GM18511 (cell line): Measurements from ENCODE around the gene PLA2G4F.

Source experiments
- ATAC-seq: cut with Tn5 transposase; IDR thresholded peaks from one replicate; pipeline ENCODE4 v1.9.1; 2021; ENCODE audit warnings: mild to moderate bottlenecking, moderate library complexity; ENCODE audit not compliant: unreplicated experiment

The PLA2G4F gene

GRCh38 chr15:42166225-42166940, 9.9 kb upstream of the PLA2G4F start:
- ATAC-seq = no peak

DNA sequence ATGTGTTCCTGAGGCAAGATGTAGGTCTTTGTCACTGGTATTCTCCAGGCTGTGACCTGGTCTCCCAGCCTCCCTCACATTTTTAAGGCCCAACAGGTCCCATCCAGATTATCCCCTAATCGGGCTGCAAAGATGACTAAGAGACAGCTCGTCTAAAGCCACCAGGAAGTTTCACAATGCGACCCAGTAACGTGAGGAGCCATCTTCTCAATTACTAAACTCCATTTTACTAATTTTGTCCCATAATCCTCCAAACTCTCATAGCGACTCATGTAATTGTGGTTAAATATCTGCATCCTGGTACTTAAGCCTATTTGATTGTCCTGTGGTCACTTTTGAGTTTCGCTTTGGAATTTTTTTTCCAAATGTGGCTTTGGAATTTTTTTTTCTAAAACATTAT, 8.7 kb upstream of the PLA2G4F start:
- ATAC-seq = no peak

- no peak for ATAC-seq
These were observed 7.6 kb upstream of the PLA2G4F start for GRCh38 chr15:42163947-42164550.

- ATAC-seq = no peak
These were observed 6.9 kb upstream of the PLA2G4F start for GRCh38 chr15:42163291-42163690.

DNA sequence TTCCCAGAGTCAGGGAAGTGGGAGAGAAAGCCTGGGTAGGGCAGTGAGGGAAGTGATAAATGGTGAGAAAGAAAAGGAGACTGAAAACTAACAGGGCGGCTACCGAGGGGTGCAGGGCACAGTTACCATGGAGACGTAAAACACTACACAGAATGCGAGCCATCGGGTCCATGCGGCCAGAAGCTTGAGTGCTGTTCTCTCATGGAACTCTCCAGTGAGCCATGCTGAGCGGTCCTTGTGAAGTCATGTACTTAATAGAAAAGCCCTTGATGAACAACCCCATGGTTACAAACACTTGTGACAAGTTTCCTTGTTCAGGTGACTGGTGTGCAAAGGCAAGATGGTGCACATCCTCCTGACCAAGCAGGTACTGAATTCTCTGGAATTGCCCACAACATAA, 3.7 kb upstream of the PLA2G4F start:
- ATAC-seq = no peak

- no peak for ATAC-seq
These were observed 3.1 kb upstream of the PLA2G4F start for GRCh38 chr15:42159381-42160015.

DNA sequence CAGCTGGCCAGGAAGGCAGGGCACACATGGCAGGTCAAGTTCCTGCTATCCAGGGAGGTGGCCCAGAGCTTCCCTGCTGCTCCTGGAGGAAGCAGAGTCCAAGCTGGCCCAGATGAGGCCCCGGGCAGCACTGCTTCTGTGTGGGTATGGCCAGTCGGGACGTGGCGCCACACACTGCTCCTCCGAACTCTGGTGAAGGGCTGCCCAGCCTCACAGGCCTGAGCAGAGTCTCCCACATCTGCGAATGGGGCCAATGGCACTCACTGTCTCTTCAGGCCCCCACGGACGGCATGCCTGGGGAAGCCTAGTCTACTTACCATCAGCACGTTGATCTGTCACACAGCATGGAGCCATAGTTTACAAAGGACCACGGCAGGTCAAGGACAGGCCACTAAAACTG, 2.5 kb upstream of the PLA2G4F start:
- no peak for ATAC-seq

DNA sequence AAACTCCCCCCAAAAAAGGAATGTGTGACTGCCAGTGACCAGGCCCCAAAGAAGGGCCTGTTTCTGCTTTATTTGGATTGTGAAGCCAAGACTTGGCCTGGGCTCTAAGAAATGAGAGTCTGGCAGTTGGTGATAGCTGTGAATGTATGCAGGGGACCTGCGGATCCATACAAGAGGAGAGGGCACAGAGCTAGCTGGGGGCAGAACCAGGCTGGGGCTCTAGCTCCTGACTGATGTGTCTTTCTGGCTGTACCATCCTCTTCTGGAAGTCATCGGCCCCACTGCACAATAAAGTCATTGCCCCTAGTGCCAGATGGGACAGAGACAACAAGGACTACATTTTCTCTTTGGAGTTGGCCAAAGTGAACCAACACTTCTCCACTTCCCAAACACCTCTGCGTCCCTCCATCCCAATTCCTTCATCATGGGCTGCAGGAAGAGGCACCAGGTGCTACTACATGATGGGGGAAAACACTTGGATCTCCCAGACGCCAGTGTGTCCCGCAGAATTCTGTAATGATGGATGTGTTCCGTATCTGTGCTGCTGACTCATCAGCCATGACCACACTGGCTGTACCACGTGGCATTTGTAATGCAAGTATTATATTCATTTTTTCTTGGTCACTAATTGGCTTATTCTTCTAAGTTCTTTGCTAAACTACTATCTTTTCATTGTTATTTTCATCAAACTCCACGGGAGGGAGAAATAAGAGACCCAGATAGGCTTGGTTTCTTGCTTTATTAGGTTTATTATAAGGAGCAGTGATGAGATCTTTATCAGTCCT, 1.7 kb upstream of the PLA2G4F start:
- no peak for ATAC-seq

DNA sequence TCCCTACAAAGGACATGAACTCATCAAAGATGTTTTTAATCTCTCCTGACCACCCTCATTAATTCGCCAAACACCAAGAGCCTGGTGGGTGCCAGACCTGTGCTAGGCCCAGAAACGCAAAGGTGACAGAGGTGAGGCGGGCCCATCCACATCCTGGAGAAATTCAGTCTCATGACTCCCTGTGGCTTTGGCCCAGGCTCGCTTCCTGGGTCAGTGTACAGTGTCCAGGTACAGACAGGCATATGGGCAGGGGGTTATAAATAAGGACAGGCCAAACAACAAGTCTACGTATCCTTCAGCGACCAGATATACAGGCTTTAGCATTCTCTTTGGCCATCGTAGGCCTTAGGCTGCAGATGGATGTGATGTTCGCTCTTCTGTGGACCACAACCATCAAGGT, 945 bp upstream of the PLA2G4F start:
- ATAC-seq = no peak

DNA sequence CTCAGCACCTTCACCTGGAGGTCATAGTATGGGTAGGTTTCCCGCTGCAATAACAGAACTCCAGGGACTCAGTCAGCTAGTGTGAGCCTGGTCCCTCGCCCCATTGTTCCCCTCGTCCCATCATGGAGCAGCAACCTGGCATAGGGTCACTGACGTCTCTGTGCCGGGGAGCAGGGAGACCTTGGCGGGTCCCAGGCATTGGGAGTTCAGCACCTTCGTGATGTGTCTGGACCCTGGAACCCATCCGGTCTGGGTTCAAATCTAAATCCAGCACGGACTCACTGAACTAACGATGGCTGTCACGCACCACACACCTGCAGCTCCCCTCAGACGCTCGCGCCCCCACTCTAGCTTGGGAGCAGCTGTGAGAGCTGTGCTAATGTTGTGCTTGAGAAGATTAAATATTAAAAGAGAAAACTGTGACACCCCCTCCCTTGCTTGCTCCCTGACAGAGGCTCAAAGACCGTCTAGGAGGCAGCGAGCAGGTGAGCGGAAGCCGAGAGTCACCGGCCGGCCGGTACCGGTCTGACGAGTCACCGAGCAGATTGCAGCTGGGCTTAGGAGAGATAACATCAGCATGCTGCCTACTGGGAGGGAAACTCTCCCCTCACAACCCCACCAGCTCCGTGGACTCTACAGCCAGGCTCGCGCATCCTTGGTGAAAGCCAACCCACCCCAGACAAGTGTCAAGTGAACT, 742 bp downstream of the PLA2G4F start:
- no peak for ATAC-seq

DNA sequence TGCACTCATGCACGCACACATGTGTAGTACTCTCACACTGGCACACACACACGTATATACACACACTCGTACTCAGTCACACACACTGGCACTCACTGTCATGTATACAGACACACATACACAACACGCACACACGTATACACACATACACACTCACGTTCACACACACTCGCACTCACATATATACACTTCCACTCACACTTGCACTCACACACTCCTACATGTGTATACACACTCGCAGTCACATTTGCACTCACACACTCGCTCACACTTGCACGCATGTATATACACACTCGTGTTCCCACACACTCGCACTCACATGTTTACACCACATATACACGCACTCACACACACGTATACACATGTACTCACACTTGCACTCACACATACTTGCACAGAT, 1.5 kb downstream of the PLA2G4F start:
- no peak for ATAC-seq

GRCh38 chr15:42154212-42154941, 2.1 kb downstream of the PLA2G4F start:
- ATAC-seq = no peak

DNA sequence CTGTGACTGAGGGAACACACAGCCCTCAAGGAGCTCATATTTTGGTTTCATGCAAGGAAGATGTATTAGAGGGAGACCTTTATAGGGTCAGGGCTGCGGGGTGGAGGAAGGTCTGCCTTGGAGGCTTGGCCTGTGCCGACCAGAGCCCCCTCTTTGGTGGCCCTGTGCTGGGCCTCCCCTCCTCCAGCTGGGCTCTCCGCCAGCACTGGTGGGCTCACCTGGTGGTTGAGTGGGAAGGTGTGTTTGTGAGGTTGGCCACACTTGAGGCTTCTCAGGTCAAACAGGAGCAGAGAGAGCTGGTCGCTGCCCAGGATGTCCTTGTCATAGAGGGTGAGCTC, 2.6 kb downstream of the PLA2G4F start:
- no peak for ATAC-seq

DNA sequence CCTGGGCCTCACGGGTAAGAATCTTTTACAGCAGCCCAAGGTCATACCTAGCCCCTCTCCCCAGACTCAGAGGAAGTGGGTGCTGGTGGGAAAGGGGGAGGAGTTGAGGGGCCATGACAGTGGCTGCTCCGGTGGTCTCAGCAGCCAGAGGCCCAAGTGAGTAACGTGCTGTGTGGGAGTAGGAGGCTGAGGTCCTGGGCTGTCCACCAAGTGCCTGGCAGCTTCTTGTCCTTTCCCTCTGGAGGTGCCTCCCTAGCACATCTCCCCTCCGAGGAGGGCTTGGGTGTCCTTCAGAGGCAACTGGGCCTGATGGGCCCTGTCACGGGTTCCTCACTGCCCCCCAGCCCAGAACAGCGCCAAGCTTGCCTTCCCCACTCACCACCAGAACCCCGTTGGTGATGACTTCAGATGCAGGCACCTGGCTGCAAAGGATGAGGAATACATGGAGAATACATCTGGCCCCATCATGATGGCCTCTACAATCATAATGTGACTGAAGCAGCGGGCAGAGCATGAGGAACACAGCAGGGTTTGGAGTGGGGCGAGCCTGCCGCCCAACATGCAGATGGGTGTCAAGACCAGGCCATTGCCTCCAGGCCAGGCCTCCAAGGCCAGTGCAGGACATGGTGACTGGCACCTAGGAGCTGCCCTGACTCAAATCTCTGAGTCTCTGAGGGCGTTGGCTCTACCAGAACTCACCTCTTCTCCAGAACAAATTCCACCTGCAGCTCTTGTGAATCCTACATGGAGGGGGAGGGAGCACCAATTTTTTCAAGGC, 3.3 kb downstream of the PLA2G4F start:
- ATAC-seq = no peak

DNA sequence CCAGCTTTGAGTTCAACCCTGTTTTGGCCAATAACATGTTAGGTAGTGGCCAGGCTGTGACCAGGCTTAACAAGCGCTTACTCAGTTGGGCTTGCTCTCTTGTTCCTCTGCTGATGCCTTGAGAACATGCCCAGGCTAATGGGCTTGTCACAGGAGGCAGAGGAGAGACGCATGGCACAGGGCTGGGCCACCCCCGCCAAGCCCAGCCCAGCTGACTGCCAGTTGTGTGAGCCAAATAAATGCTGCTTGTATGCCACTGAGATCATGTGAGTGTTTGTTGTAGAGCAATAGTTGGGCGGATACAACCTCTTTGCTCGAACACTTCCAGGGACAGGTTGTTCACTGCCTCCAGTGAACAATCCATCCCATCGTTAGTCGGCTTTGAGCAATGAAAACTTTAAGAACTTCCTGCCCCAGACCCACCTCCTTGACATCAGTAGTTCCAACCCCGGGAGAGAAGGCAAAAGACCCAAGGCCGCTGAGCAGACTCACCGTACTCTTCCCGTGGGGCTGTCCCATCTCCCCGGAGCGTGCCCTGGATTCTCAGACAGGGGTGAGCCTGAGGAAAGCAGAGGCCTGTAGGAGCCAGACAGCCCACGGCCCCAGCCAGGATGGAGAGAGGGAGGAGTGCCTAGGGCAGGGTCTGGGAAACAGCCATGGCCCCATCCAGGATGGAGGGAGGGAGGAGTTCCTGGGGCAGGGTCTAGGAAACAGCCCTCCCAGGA, 4.1 kb downstream of the PLA2G4F start:
- no peak for ATAC-seq

DNA sequence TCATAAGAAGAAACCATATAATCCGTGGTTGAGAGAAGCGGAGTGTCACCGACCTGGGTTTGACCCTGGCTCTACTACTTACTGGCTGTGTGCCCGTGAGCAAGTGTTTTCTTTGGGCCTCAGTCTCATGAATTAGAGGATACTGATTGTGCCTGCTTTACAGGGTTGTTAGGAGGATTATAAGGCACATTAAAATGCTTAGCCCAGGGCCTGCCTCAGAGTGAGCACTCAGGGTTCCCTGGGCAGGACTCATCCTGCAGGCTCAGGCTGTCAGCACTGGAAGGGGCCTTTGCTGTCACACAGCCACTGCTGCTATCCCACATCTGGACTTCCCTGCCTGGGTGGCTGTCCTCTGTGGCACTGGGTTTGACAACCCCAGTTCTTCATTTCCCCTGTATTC, 4.7 kb downstream of the PLA2G4F start:
- ATAC-seq = no peak

DNA sequence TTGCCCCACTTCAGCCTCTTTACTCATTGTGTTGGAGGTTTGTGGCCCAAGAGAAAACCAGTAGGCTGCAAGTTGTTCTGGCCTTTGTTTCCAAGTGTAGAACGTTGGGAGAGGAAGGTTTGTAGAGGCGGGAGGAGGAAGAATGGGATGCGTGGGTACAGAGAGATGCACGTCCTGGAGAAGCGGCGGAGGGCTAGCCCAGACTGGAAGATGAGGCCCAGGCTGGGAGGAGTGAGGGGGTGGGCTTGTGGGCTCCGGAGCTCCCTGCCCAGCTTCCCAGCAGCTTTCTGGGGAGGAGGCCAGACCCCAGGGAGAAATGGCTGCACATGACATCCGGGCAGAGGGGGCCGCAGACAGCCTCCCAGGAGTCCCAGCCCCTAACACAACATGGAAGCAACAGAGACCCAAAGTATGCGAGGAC, 5.3 kb downstream of the PLA2G4F start:
- no peak for ATAC-seq

DNA sequence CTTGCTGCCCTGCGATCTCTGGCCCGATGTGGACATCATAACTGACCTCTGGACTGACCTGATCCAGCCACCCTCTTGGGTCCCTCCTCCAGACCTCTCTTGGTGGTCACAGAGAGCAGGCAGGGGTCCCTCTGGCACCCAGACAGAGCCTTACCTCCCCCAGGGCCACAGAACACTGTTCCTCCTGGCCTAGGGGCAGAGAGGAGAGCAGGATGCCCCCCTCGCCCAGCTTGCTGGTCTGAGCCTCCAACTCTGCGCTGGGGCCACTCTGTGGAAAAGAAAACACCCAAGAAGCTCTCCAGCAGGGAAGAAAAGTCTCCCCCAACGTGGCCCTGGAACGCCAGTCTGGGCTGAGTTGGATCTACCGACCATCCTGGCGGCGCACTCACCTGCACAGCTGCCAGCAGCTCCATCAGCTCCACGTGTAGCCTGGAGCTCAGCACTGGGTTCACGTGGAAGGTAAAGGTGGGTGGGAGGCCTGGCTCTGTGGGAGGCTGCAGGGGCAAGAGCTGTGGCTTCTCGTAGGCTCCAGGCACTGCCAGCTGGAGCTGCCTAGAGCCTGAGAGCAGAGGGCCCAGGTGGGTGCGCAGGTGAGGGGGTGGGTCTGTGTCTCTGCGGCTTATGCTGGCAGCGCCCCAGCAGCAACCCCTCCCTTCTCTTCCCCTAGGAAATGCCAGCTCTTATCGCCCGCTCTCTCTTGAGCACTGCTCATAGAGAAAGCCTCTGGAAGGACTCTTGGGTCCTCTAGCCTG, 6.0 kb downstream of the PLA2G4F start:
- ATAC-seq = no peak
